NCI-H460 (cell line): ENCODE results near the gene RNF133. TPM values are rescaled to one million over a fixed set of nuclear protein-coding genes. Genes with fewer than 3 reads are reported as not detected.
"Not testable (repeated sequence)": the region's sequence is repeated elsewhere in the genome, so short reads cannot be mapped to it uniquely, and the experiment has no call there.

ENCODE experiments used
- DNase-seq: peaks from one replicate; pipeline ENCODE4 v3.0.0-alpha.2; 2016; ENCODE audit warnings: low read depth; ENCODE audit errors: extremely low read depth
- total RNA-seq: library from RNA; depleted of rRNA; stranded (reverse); fragments of >200 nt; shearing (Covaris generic); gene quantifications from 2 replicates; pipeline ENCODE4 v1.2.3, GENCODE V29; 2014

RNF133 gene
- total RNA-seq, 1 experiment from 2014 or later: 0.40 TPM

DNA sequence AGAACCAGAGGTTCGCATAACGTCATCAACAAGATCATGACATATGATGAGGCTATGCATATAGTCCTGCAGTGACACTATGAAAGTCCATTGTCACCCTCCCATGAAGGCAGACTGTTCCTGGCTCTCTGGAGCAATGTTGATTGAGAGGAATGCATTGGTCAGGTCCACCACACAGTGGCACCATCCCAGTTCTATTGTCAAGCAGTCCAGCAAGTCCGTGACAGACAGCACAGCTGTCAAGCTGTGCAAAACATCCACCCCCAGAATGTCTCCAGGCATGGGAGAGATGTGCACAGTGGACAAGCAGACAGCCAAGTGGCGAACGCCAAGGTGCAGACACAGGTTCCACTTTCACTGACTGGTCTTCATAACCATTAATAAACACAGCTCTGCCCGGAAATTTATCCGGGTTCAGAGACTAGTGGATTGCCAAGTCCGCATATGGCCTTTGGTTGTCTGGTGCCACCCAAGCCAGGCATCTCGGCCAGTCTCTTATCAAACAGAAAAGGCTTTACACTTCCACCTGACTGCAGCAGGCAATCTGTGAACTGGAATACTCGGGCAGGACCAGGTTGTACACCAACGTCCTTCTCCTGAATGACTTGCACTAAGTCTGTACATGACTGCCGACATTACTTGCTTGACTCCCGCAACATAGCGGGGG is 7.2 kb downstream of the RNF133 start:
- no peak for DNase-seq

DNA sequence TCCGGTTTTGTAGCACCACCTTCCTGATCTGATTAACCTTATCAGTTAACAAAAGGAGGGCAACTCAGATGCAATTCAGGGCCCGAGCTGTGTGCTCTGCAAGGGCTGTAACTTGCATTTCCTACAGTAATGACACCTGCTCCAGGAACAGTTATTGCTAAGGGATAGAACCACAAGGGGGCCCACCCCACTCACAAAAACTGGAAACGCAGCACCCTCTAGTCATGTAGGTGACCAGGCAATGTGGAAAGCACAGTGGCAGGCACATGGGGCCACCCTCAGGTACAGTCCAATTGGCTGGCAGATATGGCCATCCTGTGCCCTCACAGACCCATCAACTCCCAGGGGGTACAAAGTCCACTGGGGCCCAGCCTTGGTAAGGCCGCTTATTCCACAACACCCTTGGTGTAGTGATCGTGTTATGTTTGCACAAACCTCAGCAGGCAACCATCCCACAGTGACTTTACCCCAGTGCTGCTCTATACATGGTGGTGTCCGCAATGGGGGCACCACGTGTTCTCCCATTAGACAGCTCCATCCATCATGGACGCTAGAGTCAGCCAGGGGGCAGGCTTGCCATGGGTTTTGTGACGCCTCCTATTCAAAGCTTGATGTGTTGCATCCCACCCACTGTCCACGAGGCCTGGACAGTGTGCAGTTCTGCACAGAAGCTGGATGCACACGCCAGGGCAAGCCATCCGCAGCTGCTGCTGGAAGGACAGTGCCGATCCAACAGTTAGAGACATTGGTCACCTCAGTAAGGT is 9.4 kb downstream of the RNF133 start:
- no peak for DNase-seq

DNA sequence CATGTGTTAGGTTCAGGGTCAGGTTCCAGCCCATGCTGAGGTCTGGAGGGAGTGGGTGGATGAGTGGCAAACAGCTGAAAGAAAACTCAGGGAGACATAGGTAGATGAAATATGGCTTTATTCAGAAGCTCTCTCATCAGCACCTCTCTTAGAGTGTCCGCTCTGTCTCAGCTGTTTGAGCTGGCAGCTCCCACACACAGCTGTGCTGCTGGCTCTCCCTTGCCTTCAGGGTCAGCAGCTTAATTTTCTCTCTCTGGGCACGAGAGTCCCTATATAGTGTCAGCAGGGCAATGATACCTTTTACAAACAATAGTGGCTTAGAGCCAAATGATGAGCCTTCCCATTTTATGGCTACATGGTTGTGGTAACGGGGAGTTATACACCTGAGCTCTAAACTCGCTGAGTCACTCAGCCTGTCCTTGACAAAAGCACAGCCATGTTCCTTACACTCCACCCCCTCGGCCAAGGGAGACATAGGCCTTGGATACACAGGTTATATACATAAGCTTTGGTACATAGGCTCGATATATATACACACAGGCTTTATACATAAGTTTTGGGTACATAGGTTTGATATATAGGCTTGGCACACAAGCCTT is 10.4 kb downstream of the RNF133 start:
- DNase-seq: no peak

DNA sequence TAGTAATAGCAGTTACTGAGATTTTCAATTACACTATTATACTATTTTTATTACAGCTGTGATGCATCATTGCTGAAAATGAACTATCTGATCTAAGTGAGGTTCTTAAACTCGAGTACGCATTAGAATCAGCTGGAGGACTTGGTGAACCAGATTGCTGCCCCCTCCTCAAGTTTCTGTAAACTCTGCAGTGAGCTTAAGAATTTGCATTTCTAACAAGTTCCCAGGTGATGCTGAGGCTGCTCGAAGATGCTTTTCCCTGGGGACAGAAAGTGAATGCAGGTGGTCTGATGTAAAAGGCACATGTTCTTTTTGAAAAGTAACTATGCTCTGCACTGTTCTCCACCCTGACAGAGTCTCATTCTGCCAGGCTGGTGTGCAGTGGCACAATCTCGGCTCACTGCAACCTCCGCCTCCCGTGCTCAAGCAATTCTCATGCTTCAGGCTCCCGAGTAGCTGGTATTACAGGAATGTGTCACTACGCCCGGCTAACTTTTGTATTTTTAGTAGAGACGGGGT is 12.5 kb downstream of the RNF133 start:
- DNase-seq: no peak

DNA sequence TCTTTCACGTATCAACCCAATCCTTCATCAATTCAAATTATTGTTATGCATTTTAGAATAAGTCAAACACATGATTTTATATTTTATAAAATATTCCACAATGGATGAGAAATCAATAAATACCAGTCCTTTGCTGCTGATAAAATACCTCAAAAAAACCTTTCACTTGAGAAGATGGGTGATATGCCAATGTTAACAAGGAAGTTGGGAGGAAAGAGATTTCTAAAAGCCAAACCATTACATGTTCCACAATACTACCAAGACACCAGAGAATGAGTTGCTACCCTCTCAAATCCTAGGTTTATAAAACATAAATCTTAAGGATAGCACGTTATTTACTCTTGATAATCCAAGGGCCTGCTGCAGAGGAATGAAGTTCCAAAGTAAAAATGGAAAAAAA is 14.4 kb downstream of the RNF133 start:
- DNase-seq: no peak

DNA sequence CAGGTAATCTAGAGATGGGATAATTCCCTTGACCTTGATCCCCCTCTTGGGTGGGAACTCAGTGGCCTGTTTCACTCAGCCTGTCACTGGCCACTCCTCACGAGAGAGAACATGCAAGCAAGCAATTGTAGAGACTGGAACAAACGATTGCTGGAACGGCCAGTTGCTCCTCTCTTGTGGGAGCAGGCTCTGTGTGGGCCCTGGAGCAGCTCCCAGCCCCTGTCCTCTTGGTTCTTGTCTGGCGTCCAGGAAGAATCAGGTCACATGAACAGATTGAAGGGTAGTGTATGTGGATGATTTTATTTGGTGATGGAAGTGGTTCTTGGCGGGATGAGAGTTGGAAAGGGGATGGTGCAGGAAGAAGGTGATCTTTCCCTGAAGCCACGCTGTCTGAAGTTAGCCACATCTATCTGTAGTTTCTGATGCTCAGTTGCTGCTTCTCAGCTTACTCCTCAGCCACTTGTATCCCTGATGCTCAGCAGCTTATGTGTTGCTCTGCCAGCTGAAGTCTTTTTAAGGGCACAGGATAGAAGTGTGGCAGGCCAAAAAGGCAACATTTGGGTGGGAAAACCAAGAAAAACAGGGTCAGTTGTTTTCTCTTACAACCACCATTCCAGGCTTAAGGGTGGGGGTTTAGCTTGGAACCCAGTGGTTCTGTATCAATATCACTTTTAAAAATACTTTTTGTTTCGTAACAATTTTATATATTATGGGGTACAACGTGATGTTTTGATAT is 15.9 kb downstream of the RNF133 start:
- no peak for DNase-seq

DNA sequence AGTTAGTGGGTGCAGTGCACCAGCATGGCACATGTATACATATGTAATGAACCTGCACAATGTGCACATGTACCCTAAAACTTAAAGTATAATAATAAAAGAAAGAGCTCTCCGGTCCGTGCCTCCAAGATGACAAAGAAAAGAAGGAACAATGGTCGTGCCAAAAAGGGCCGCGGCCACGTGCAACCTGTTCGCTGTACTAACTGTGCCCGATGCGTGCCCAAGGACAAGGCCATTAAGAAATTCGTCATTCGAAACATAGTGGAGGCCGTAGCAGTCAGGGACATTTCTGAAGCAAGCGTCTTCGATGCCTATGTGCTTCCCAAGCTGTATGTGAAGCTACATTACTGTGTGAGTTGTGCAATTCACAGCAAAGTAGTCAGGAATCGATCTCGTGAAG is 17.7 kb downstream of the RNF133 start:
- not testable (repeated sequence) for DNase-seq

DNA sequence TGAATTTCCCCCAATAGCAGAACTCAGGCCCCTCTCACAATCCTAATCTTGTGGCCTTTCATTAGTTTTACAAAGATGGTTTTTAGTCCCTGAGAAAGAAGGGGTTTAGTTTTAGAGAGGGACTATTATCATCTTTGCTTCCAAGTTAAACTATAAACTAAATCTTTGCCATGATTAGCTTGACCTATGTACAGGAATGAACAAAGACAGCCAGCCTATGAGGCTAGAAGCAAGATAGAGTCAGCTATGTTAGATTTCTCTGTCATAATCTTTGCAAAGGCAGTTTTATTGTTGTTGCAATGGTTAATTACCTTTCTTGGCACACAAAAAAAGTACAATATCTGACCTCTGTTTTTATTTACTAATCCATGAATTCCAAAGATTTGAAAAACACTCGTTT is 19.1 kb downstream of the RNF133 start:
- no peak for DNase-seq

DNA sequence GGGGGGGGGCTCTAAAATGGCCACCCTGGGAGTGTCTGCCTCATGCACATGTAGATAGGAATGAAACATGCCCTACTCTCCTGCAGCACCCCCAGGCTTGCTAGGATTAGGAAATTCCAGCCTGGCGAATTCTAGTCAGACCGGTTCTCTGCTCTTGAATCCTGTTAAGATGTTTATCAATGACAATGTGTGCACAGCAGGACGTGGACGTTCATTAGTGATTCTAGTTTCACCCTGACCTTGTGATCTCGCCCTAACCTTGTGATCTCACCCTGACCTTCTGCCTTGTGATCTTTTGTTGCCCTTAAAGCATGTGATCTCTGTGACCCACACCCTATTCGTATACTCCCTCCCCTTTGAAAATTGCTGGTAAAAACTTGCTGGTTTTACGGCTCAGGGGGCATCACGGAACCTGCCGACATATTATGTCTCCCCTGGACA is 19.6 kb downstream of the RNF133 start:
- DNase-seq: not testable (repeated sequence)

DNA sequence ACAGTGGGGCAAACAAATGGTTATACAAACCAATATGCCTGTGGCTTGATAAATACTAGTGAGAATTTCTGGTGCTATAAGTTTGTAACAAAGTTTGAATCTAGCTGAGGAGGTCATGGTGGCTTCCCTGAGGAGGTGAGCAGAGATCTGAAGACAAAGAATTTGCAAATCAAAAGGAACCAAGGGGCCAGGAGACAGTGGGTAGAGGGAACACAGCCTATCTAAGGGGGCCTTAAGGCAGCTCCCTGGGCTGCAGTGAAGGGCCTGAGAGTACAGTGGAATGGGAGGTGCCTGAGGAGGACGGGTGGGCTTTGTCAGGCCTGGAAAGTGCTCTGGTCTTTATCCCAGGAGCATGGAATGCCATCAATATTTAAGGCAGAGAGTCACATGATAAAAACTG is 21.8 kb downstream of the RNF133 start:
- no peak for DNase-seq

DNA sequence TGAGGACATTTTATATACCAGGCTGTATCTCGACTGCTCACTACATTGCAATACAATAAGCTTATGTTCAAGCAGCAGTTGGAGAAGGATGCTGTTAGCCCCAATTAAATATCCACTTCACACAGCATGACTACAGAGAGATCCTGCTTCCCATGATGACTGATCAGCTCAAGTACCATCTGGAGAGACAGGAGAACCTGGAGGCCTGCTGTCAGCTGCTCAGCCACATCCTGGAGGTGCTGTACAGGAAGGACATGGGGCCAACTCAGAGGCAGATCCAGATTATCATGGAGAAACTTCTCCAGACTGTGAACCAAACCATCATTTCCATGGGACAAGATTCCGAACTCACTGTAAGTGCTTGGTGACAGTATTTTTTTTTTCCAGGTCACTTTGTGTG is 22.5 kb downstream of the RNF133 start:
- DNase-seq: no peak

DNA sequence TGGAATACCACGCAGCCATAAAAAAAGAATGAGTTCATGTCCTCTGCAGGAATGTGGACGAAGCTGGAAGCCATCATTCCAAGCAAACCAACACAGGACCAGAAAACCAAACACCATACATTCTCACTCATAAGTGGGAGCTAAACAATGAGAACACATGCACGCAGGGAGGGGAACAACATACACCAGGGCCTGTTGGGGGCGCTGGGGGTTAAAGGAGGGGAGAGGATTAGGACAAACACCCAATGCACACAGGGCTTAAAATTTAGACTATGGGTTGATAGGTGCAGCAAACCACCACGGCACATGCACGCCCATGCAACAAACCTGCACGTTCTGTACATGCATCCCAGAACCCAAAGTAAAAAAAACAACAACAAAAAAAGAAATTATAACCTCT is 23.3 kb downstream of the RNF133 start:
- no peak for DNase-seq

DNA sequence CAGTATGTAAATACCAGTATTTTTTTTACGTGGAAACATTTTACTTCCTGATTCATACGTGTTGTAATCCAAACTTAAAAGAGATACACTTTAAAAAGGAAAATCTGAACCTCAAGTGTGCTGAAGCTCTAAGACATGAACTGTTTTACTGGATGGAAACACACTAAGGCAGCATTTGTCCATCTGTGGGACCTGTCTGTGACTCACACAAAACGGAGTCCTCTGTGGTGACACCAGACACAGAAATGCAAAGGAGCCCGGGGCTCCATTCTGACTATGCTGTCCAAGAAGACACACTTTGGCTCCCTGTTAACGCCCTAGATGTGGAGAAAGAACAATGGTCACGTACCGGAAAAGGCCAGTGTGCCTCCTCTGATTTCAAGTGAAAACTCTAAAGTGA is 23.9 kb downstream of the RNF133 start:
- DNase-seq: no peak

DNA sequence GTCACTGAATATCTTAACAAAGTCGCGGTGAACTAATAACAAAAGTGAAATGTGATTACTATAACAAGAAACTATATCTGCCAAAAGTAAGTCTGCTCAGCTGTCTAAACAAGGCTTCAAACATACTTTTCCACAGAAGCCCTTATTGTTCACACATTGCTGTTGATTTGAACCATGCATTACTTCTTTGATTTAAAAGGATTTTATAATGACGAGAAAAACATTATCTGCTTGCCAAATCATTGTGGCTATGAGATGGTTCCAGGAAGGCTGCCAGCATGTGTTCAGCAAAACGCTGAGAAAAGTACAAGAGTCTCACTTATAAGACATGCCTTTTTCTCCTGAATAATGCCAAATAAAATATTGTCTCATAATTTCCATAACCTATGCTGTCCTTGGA is 24.4 kb downstream of the RNF133 start:
- DNase-seq: no peak

DNA sequence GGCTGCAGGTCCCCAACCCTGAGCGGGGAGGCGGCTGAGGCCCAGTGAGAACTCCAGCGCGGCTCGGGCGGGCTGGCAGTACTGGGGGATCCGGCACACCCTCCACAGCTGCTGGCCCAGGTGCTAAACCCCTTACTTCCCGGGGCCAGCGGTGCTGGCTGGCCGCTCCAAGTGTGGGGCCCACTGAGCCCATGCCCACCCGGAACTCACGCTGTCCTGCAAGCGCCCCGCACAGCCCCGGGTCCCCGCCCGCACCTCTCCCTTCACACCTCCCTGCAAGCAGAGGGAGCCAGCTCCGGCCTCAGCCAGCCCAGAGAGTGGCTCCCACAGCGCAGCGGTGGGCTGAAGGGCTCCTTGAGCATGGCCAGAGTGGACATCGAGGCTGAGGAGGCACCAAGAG is 25.0 kb downstream of the RNF133 start:
- no peak for DNase-seq

DNA sequence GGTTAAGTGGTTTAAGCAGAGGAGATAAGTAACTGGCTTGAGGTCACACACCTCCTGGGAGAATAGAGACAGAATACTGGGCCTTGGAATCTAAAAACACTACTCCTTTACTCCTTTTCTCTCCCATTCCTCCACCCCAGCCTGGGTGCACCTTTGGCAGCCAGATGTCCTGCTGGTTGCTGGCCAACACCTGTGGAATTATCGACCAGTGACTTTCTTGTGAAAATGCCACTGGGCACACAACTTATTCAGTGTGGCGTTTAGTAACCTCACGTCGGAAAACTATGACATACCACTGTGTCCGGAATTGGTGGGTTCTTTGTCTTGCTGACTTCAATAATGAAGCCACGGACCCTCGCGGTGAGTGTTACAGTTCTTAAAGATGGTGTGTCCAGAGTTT is 26.4 kb downstream of the RNF133 start:
- no peak for DNase-seq

DNA sequence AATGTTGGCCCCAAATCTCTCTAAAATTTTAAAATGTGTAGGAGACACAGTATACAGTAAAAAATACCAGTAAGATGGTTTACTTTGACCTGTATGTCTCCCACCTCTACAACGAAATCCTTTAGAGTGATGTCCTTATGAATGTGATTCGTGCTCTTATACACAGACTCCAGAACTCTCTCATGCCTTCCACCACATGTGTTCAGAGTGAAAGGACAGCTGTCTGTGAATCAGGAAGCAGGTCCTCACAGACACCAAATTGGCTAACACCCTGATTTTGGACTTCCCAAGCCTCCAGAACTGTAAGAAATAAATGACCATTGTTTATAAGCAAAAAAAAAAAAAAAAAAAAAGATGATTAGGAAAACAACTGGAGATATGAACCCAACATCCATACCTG is 35.2 kb downstream of the RNF133 start:
- DNase-seq: no peak

DNA sequence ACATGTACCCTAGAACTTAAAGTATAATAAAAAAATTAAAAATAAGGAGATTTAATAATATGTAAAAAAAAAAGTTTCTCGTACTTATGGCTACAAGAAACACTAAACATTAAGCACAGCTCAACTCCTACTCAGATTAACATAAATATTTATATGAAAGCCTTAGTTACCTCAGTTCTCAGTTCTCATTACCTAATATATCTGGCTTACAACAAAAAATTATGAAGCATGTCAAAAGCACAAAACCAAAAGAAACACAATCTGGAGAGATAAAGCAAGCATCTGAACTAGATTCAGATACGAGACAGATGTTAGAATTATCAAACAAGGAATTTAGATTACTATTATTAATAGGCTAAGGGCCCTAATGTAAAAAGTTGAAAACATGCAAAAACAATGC is 40.1 kb downstream of the RNF133 start:
- no peak for DNase-seq

DNA sequence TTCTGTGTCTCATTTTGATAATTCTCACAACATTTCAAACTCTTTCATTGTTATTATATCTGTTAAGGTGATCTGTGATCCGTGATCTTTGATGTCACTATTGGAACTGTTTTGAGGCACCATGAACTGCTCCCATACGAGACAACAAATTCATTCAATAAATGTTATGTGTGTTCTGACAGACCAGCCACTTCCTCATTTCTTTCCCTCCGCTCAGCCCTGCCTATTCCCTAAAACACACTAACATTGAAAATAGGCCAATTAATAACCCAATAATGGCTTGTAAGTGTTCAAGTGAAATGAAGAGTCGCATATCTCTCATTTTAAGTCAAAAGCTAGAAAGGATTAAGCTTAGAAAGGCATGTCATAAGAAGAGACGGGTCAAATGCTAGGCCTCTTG is 45.2 kb downstream of the RNF133 start:
- no peak for DNase-seq

DNA sequence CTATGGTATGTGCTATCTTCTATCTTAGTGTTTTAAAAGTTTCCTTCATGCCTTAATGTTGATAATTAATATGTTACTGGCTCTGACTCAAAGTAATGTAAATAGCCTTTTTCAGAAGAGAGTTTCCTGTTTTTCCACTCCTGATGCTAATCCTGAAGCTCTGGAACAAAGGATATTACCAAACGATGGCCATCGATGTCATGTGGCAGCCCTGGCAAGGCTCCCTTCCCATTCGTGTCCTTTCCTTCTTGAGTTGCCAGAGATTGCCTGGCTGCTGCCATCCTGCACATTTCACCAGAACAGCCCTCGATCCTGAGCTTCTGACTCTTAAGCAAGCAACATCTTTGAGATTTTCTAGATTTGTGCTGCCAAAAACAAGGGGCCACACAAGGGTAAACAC is 46.0 kb downstream of the RNF133 start:
- no peak for DNase-seq

DNA sequence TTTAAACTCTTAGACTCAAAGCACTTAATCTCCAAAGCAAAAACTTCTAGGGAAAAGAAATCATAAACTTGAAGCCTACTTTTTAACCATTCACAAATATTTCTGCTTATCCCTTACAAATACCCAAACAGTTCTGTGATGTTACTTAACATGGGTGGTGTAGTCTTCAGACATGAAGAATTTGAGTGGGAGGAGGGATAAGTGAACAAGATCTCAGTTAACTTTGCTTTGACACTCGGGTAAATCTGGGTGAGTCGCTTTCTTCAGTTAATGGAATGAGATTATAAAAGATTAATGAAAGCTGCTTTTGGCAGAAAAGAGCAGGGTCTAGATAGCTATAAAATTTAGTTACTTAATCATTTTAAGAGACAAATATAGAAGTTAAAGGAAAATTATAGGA is 47.5 kb downstream of the RNF133 start:
- no peak for DNase-seq
